ENCODE results near the gene MFN1.
A peak's percentile ranks its signal among the peaks of the same experiment; 100 is the strongest.

Gene MFN1

GRCh38 chr3:179318876-179319275, 28.6 kb upstream of the MFN1 start:
- no peak overlapping the region for H3K27ac ChIP-seq (ENCODE audit: low read depth, low read length)

GRCh38 chr3:179321668-179322285, 25.7 kb upstream of the MFN1 start:
- H3K27ac ChIP-seq (ENCODE audit: low read depth, low read length): peak overlapping the region; percentile 87
- peak overlapping the region; percentile 82 for H3K4me3 ChIP-seq (ENCODE audit: low read depth, low read length)
- no peaks in the 10 kb centered on the region for H3K36me3 ChIP-seq (ENCODE audit: insufficient read depth, low read length)
- peak overlapping the region; percentile 96 for H2AFZ ChIP-seq (ENCODE audit: low read length, unreplicated experiment)
- H3K79me2 ChIP-seq (ENCODE audit: control insufficient read depth, insufficient read depth, low read length, unreplicated experiment): peaks cover 42% of the 10 kb centered on the region
- peaks cover 4% of the 10 kb centered on the region for H3K4me1 ChIP-seq (ENCODE audit: control insufficient read depth, insufficient read depth, low read length, unreplicated experiment)
- no peaks in the 10 kb centered on the region for H3K27me3 ChIP-seq (ENCODE audit: insufficient read depth, low read length)

More at GRCh38 chr3:179318876-179319275, 28.6 kb upstream of the MFN1 start:
- Histone ChIP-seq H3K27me3 (ENCODE audit: insufficient read depth, low read length) (no peaks in the 10 kb centered on the region), H3K4me1 (ENCODE audit: control insufficient read depth, insufficient read depth, low read length, unreplicated experiment) (peaks cover 3% of the 10 kb centered on the region), H2AFZ (ENCODE audit: low read length, unreplicated experiment) (no peak overlapping the region), H3K79me2 (ENCODE audit: control insufficient read depth, insufficient read depth, low read length, unreplicated experiment) (peaks cover 16% of the 10 kb centered on the region), H3K36me3 (ENCODE audit: insufficient read depth, low read length) (no peaks in the 10 kb centered on the region), H3K4me3 (ENCODE audit: low read depth, low read length) (no peak overlapping the region)

- Histone ChIP-seq H2AFZ (ENCODE audit: low read length, unreplicated experiment) (peak within 1 kb of the TSS; percentile 96), H3K79me2 (ENCODE audit: control insufficient read depth, insufficient read depth, low read length, unreplicated experiment) (peaks cover 49% of the 10 kb centered on the region), H3K27ac (ENCODE audit: low read depth, low read length) (peak within 1 kb of the TSS; percentile 87), H3K4me3 (ENCODE audit: low read depth, low read length) (peak within 1 kb of the TSS; percentile 82), H3K36me3 (ENCODE audit: insufficient read depth, low read length) (peaks cover 3% of the 10 kb centered on the region; the same call in 1 of the 2 replicates), H3K4me1 (ENCODE audit: control insufficient read depth, insufficient read depth, low read length, unreplicated experiment) (peaks cover 4% of the 10 kb centered on the region), H3K27me3 (ENCODE audit: insufficient read depth, low read length) (no peaks in the 10 kb centered on the region)
Measured at GRCh38 chr3:179322286-179323196, 25.0 kb upstream of the MFN1 start, which contains the start of gene ZNF639. TSS of gene ZNF639 (plus strand) at chr3:179323031. CDS start at chr3:179328294, 5,263 bp downstream.

GRCh38 chr3:179323197-179324110, 24.1 kb upstream of the MFN1 start:
- Histone ChIP-seq H3K4me3 (ENCODE audit: low read depth, low read length) (peak overlapping the region; percentile 82), H3K79me2 (ENCODE audit: control insufficient read depth, insufficient read depth, low read length, unreplicated experiment) (peaks cover 58% of the 10 kb centered on the region), H3K27me3 (ENCODE audit: insufficient read depth, low read length) (no peaks in the 10 kb centered on the region), H3K4me1 (ENCODE audit: control insufficient read depth, insufficient read depth, low read length, unreplicated experiment) (peaks cover 4% of the 10 kb centered on the region), H3K27ac (ENCODE audit: low read depth, low read length) (peak overlapping the region; percentile 87), H3K36me3 (ENCODE audit: insufficient read depth, low read length) (peaks cover 12% of the 10 kb centered on the region), H2AFZ (ENCODE audit: low read length, unreplicated experiment) (peak overlapping the region; percentile 96)

- no peaks in the 10 kb centered on the region for H3K27me3 ChIP-seq (ENCODE audit: insufficient read depth, low read length)
- peak overlapping the region; percentile 27 for H2AFZ ChIP-seq (ENCODE audit: low read length, unreplicated experiment)
- peaks cover 64% of the 10 kb centered on the region for H3K79me2 ChIP-seq (ENCODE audit: control insufficient read depth, insufficient read depth, low read length, unreplicated experiment)
- H3K4me3 ChIP-seq (ENCODE audit: low read depth, low read length): peak overlapping the region; percentile 82
- H3K27ac ChIP-seq (ENCODE audit: low read depth, low read length): peak overlapping the region; percentile 87
- peaks cover 4% of the 10 kb centered on the region for H3K4me1 ChIP-seq (ENCODE audit: control insufficient read depth, insufficient read depth, low read length, unreplicated experiment)
- peaks cover 21% of the 10 kb centered on the region for H3K36me3 ChIP-seq (ENCODE audit: insufficient read depth, low read length)
Measured at GRCh38 chr3:179324270-179324754, 23.2 kb upstream of the MFN1 start.

- Histone ChIP-seq H2AFZ (ENCODE audit: low read length, unreplicated experiment) (no peak overlapping the region), H3K4me1 (ENCODE audit: control insufficient read depth, insufficient read depth, low read length, unreplicated experiment) (no peaks in the 10 kb centered on the region), H3K27me3 (ENCODE audit: insufficient read depth, low read length) (no peaks in the 10 kb centered on the region), H3K4me3 (ENCODE audit: low read depth, low read length) (no peak overlapping the region), H3K36me3 (ENCODE audit: insufficient read depth, low read length) (peaks cover 74% of the 10 kb centered on the region), H3K79me2 (ENCODE audit: control insufficient read depth, insufficient read depth, low read length, unreplicated experiment) (peaks cover 54% of the 10 kb centered on the region), H3K27ac (ENCODE audit: low read depth, low read length) (no peak overlapping the region)
Measured at GRCh38 chr3:179330438-179330837, 17.1 kb upstream of the MFN1 start.

- H3K27ac ChIP-seq (ENCODE audit: low read depth, low read length): no peak overlapping the region
- H3K36me3 ChIP-seq (ENCODE audit: insufficient read depth, low read length): peaks cover 81% of the 10 kb centered on the region
- no peaks in the 10 kb centered on the region for H3K4me1 ChIP-seq (ENCODE audit: control insufficient read depth, insufficient read depth, low read length, unreplicated experiment)
- no peaks in the 10 kb centered on the region for H3K27me3 ChIP-seq (ENCODE audit: insufficient read depth, low read length)
- no peak overlapping the region for H3K4me3 ChIP-seq (ENCODE audit: low read depth, low read length)
- no peak overlapping the region for H2AFZ ChIP-seq (ENCODE audit: low read length, unreplicated experiment)
- H3K79me2 ChIP-seq (ENCODE audit: control insufficient read depth, insufficient read depth, low read length, unreplicated experiment): peaks cover 40% of the 10 kb centered on the region
Measured at GRCh38 chr3:179332240-179332639, 15.3 kb upstream of the MFN1 start.

GRCh38 chr3:179333084-179333483, 14.4 kb upstream of the MFN1 start:
- no peak overlapping the region for H2AFZ ChIP-seq (ENCODE audit: low read length, unreplicated experiment)
- peaks cover 32% of the 10 kb centered on the region for H3K79me2 ChIP-seq (ENCODE audit: control insufficient read depth, insufficient read depth, low read length, unreplicated experiment)
- no peak overlapping the region for H3K27ac ChIP-seq (ENCODE audit: low read depth, low read length)
- peaks cover 75% of the 10 kb centered on the region for H3K36me3 ChIP-seq (ENCODE audit: insufficient read depth, low read length)
- no peaks in the 10 kb centered on the region for H3K27me3 ChIP-seq (ENCODE audit: insufficient read depth, low read length)
- H3K4me1 ChIP-seq (ENCODE audit: control insufficient read depth, insufficient read depth, low read length, unreplicated experiment): no peaks in the 10 kb centered on the region
- H3K4me3 ChIP-seq (ENCODE audit: low read depth, low read length): no peak overlapping the region

- Histone ChIP-seq H3K4me3 (ENCODE audit: low read depth, low read length) (no peak overlapping the region), H3K27me3 (ENCODE audit: insufficient read depth, low read length) (no peaks in the 10 kb centered on the region), H3K36me3 (ENCODE audit: insufficient read depth, low read length) (peaks cover 46% of the 10 kb centered on the region), H2AFZ (ENCODE audit: low read length, unreplicated experiment) (no peak overlapping the region), H3K79me2 (ENCODE audit: control insufficient read depth, insufficient read depth, low read length, unreplicated experiment) (peaks cover 9% of the 10 kb centered on the region), H3K4me1 (ENCODE audit: control insufficient read depth, insufficient read depth, low read length, unreplicated experiment) (no peaks in the 10 kb centered on the region), H3K27ac (ENCODE audit: low read depth, low read length) (no peak overlapping the region)
Measured at GRCh38 chr3:179336345-179336929, 11.1 kb upstream of the MFN1 start.
